ENCODE measurements around the gene FRMD4A. TPM values are rescaled to one million over a fixed set of nuclear protein-coding genes. Genes with fewer than 3 reads are reported as not detected.

Gene FRMD4A
- total and polyA plus RNA-seq, 7 donors: 2.9 to 9.1 (median 6.2) TPM

DNA sequence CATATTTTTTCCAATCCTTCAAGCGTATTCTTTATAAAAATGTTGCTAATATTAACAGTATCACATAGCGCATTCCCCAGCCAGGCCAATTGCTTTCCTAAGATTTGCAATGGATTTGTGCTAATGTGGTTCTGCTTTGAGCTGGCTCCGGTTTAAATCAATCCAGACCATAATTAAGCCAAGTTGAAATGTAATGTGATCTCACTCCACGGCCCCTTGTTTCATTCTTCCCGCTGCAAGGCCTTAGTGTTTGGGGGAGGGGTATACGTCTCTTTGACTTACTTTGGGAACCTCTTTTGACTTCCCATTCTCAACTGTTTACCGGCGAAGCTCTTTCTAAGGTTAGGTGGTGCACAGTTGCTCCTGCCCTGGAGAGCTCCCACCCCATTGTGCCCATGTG, 657.6 kb downstream of the FRMD4A start:
- Histone ChIP-seq H3K4me1 (no peaks in the 10 kb centered on the region), H3K4me3 (no peak overlapping the region), H3K27me3 (ENCODE audit: insufficient read depth in 3 of 3, low read length in 2 of 3) (no peaks in the 10 kb centered on the region), H3K36me3 (ENCODE audit: insufficient read depth in 1 of 2, low read depth in 1 of 2) (peaks cover 0 to 27% of the 10 kb centered on the region in 2 donors), H3K9me3 (no peaks in the 10 kb centered on the region), H3K27ac (no peak overlapping the region)
- DNase-seq: no peak
- intact Hi-C loops (cut with DNase I): no loop called here
- no peak for ATAC-seq
- 61 to 74% (median 71%) methylated on average over 8 of the region's 8 CpGs for WGBS, 3 donors
- TF ChIP-seq, protein P1, sequence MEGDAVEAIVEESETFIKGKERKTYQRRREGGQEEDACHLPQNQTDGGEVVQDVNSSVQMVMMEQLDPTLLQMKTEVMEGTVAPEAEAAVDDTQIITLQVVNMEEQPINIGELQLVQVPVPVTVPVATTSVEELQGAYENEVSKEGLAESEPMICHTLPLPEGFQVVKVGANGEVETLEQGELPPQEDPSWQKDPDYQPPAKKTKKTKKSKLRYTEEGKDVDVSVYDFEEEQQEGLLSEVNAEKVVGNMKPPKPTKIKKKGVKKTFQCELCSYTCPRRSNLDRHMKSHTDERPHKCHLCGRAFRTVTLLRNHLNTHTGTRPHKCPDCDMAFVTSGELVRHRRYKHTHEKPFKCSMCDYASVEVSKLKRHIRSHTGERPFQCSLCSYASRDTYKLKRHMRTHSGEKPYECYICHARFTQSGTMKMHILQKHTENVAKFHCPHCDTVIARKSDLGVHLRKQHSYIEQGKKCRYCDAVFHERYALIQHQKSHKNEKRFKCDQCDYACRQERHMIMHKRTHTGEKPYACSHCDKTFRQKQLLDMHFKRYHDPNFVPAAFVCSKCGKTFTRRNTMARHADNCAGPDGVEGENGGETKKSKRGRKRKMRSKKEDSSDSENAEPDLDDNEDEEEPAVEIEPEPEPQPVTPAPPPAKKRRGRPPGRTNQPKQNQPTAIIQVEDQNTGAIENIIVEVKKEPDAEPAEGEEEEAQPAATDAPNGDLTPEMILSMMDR (IDR thresholded peaks at IDR 0.05): no peak

DNA sequence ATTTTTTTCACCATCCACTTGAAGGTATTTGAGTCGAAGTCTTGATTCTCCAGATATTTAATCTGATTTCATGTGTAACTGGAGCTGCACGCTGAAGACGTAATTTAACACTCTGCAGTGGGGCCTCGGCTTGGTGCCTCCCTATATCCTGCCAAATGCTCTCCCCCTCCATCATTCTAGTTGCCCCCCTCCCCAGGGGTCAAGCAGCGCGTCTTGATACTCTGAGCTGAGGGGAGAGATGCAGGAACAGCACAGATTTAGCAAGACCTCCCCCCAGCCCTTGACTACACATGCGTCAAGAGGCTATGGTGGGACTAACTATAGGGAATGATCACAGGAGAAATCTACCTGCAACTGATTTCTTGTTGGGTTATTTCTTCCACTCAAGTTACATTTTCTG, 658.2 kb downstream of the FRMD4A start:
- no peak overlapping the region for H3K4me3 ChIP-seq
- intact Hi-C loops (cut with DNase I): no loop called here
- DNase-seq (no peak), ATAC-seq (no peak)
- no peaks in the 10 kb centered on the region for H3K27me3 ChIP-seq (ENCODE audit: insufficient read depth in 3 of 3, low read length in 2 of 3)
- H3K4me1 ChIP-seq: no peaks in the 10 kb centered on the region
- H3K9me3 ChIP-seq: no peaks in the 10 kb centered on the region
- H3K36me3 ChIP-seq (ENCODE audit: insufficient read depth in 1 of 2, low read depth in 1 of 2): peaks cover 0 to 33% of the 10 kb centered on the region in 2 donors
- 36 to 57% (median 45%) methylated on average over 7 of the region's 7 CpGs for WGBS, 3 donors
- H3K27ac ChIP-seq: no peak overlapping the region
- TF ChIP-seq, protein P1 (IDR thresholded peaks at IDR 0.05): no peak

DNA sequence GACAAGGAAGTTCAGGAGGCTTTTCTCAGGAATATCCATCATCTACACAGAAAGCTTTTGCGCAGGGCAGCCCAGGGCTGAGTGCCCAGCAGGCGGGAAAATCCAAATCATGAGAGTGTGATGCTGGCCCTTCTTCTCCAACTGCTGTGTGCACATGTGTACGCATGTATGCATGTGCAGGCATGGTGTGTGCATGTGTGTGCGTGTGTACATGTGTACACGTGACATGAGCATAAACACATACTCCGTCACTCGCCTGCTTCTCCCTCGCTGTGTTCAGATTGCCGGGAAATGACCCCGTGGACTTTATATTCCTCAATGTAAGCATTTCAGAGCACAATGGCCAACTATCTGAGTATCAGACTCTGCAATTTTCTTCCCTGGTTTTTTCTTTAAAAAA, 658.8 kb downstream of the FRMD4A start:
- Histone ChIP-seq H3K27ac (no peak overlapping the region), H3K9me3 (no peaks in the 10 kb centered on the region), H3K4me3 (no peak overlapping the region), H3K4me1 (no peaks in the 10 kb centered on the region), H3K36me3 (ENCODE audit: insufficient read depth in 1 of 2, low read depth in 1 of 2) (peaks cover 0 to 40% of the 10 kb centered on the region in 2 donors), H3K27me3 (ENCODE audit: insufficient read depth in 3 of 3, low read length in 2 of 3) (no peaks in the 10 kb centered on the region)
- ATAC-seq (no peak), DNase-seq (no peak)
- TF ChIP-seq, protein P1 (IDR thresholded peaks at IDR 0.05): no peak
- 91 to 94% (median 91%) methylated on average over 10 of the region's 10 CpGs for WGBS, 3 donors
- intact Hi-C loops (cut with DNase I): no loop called here

DNA sequence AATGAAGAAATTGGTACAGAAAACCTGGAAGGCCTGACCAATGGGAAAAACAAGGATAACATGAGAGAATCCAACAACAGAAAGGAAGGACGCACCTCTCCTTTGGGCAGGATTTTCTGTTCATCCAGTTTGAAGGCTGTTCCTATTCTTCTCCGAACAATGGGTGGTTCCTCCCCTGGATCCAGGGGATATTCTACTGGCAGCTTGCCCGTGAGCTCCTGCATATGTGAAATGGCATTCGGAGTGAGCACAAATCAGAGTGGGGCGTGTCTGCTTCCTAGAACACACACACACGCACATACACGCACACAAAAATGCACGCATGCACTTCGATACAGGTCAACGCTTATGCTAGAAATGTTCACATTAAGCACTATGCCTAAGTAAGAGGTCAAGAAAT, 660.4 kb downstream of the FRMD4A start:
- Histone ChIP-seq H3K4me1 (no peaks in the 10 kb centered on the region), H3K4me3 (no peak overlapping the region), H3K27me3 (ENCODE audit: insufficient read depth in 3 of 3, low read length in 2 of 3) (no peaks in the 10 kb centered on the region), H3K9me3 (no peaks in the 10 kb centered on the region), H3K27ac (no peak overlapping the region), H3K36me3 (ENCODE audit: insufficient read depth in 1 of 2, low read depth in 1 of 2) (peaks cover 0 to 40% of the 10 kb centered on the region in 2 donors)
- DNase-seq (no peak), ATAC-seq (no peak)
- intact Hi-C loops (cut with DNase I): no loop called here
- 84 to 86% (median 84%) methylated on average over 10 of the region's 10 CpGs for WGBS, 3 donors
- TF ChIP-seq, protein P1 (IDR thresholded peaks at IDR 0.05): no peak

DNA sequence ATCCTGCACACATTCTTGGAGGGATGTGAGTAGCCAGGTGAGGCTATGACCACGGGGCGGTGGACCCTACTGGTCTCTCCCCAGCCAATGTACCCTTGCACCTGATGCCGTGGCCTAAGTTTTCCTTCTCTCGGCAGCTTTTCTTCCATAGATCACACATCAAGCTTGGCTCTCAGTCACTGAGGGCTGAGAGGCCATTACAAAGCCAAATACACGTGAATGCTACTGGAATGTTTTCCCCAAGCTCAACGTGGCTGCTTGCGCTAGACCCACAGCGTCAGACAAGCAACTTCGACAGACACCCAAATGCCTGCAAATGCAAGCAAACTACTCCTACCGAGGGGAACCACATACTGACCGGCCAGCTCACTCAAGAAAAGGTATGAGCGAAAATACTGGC, 660.8 kb downstream of the FRMD4A start:
- Histone ChIP-seq H3K27me3 (ENCODE audit: insufficient read depth in 3 of 3, low read length in 2 of 3) (no peaks in the 10 kb centered on the region), H3K9me3 (no peaks in the 10 kb centered on the region), H3K4me3 (no peak overlapping the region), H3K4me1 (no peaks in the 10 kb centered on the region), H3K36me3 (ENCODE audit: insufficient read depth in 1 of 2, low read depth in 1 of 2) (peaks cover 0 to 40% of the 10 kb centered on the region in 2 donors), H3K27ac (no peak overlapping the region)
- TF ChIP-seq, protein P1 (IDR thresholded peaks at IDR 0.05): no peak
- no peak for DNase-seq
- intact Hi-C loops (cut with DNase I): no loop called here
- no peak for ATAC-seq
- 86 to 90% (median 86%) methylated on average over 12 of the region's 12 CpGs for WGBS, 3 donors

Measured in psoas muscle (tissue), 8 donors.